ENCODE measurements around the gene MDC1. TPM values are rescaled to one million over a fixed set of nuclear protein-coding genes. Genes with fewer than 3 reads are reported as not detected.

The MDC1 gene
- total and polyA plus RNA-seq, 2 of the 13 experiments (the other 11 are each of a cell fraction or from before 2014, with no cell fraction given) = 8.4 to 14.0 TPM

DNA sequence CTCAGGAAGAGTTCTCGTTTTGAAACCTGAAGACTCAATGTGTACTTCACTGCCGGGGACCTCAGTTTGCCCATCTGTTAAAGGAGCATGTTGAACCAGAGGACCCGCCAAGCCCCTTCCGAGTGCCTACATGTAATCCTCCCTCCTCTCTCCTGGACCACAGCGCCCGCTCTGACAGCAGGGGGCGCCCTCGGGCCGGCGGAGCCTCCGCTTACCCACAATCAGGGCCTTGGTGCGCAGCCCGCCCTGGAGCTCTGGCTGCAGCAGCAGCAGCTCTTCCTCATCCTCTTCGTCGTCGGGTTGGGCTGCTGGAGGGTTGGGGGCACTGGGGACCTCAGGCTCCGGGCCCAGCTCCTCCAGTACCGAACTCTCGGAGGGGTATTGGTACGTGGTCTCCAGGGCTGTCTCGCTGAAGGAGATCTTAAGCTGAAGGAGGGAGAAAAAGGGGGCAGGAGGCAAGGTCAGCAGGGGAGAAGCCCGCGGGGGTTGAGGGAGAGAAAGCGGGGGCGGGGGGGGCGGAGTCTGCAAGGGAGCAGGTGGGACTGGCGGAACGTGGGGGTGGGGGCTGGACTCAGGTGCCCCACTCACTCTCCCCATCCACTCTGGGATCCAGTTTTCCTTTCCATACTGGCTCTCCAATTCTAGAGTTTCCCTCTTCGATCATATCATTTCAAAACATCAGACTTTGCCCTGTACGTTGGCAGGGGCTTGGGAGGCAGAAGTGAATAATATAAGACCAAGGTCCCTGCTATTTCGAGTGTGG, 37.9 kb downstream of the MDC1 start (continued):
- TF ChIP-seq HDAC1 (CRISPR knock-in tag; IDR thresholded peaks at IDR 0.05) (peak; percentile 87), RARA (CRISPR knock-in tag; IDR thresholded peaks at IDR 0.05) (peak; percentile 31; the same call in 1 of the 2 replicates), ZNF562 (CRISPR knock-in tag; IDR thresholded peaks at IDR 0.05; ENCODE audit: borderline replicate concordance) (no peak), RCOR2 (CRISPR knock-in tag; IDR thresholded peaks at IDR 0.05) (peak; percentile 62; the same call in 1 of the 2 replicates), SNAI1 (CRISPR knock-in tag; IDR thresholded peaks at IDR 0.05; ENCODE audit: borderline replicate concordance) (peak; percentile 64; the same call in 1 of the 2 replicates), ZC3H13 (CRISPR knock-in tag; IDR thresholded peaks at IDR 0.05) (0 out of 2 replicates have a peak, but pooled peaks have one; percentile 38), ZFYVE20 (CRISPR knock-in tag; IDR thresholded peaks at IDR 0.05; ENCODE audit: borderline replicate concordance, low read depth) (no peak), ZNF792 (CRISPR knock-in tag; IDR thresholded peaks at IDR 0.05) (peak; percentile 42; the same call in 1 of the 2 replicates), SRF (IDR thresholded peaks at IDR 0.05; ENCODE audit: low read depth, low read length) (0 out of 2 replicates have a peak, but pooled peaks have one; percentile 15), ZBTB7B (CRISPR knock-in tag; IDR thresholded peaks at IDR 0.05) (peak; percentile 81), ZKSCAN5 (CRISPR knock-in tag; IDR thresholded peaks at IDR 0.05) (0 out of 2 replicates have a peak, but pooled peaks have one; percentile 70), ZNF546 (CRISPR knock-in tag; conservative IDR thresholded peaks at IDR 0.05) (0 out of 2 replicates have a peak, but pooled peaks have one; percentile 48), ZBTB42 (CRISPR knock-in tag; IDR thresholded peaks at IDR 0.05) (no peak), KLF6 (CRISPR knock-in tag; IDR thresholded peaks at IDR 0.05) (0 out of 2 replicates have a peak, but pooled peaks have one; percentile 69), KDM4B (CRISPR knock-in tag; IDR thresholded peaks at IDR 0.05) (peak; percentile 82), ELF1 (CRISPR knock-in tag; IDR thresholded peaks at IDR 0.05) (peak; percentile 66), IRX3 (CRISPR knock-in tag; IDR thresholded peaks at IDR 0.05; ENCODE audit: borderline replicate concordance, low read depth) (peak; percentile 79; the same call in 1 of the 2 replicates), ZMYM3 (CRISPR knock-in tag; IDR thresholded peaks at IDR 0.05) (peak; percentile 80), MXI1 (IDR thresholded peaks at IDR 0.05; ENCODE audit: borderline replicate concordance, low read depth, low read length) (peak; percentile 70; the same call in 1 of the 3 replicates)
- TF ChIP-seq, protein P1, sequence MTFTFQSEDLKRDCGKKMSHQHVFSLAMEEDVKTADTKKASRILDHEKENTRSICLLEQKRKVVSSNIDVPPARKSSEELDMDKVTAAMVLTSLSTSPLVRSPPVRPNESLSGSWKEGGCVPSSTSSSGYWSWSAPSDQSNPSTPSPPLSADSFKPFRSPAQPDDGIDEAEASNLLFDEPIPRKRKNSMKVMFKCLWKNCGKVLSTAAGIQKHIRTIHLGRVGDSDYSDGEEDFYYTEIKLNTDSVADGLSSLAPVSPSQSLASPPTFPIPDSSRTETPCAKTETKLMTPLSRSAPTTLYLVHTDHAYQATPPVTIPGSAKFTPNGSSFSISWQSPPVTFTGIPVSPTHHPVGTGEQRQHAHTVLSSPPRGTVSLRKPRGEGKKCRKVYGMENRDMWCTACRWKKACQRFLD (CRISPR knock-in tag; IDR thresholded peaks at IDR 0.05; ENCODE audit: borderline replicate concordance) = no peak
- TF ChIP-seq, protein P2, sequence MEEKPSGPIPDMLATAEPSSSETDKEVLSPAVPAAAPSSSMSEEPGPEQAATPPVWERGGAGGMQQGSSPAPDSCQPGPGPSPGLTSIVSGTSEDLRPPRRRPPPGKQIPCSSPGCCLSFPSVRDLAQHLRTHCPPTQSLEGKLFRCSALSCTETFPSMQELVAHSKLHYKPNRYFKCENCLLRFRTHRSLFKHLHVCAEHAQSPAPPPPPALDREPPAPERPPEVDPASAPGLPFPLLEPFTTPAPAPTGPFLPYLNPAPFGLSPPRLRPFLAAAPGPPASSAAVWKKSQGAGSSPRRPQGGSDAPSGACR (CRISPR knock-in tag; IDR thresholded peaks at IDR 0.05) = no peak; the same call in 1 of the 2 replicates
- TF ChIP-seq, protein P3, sequence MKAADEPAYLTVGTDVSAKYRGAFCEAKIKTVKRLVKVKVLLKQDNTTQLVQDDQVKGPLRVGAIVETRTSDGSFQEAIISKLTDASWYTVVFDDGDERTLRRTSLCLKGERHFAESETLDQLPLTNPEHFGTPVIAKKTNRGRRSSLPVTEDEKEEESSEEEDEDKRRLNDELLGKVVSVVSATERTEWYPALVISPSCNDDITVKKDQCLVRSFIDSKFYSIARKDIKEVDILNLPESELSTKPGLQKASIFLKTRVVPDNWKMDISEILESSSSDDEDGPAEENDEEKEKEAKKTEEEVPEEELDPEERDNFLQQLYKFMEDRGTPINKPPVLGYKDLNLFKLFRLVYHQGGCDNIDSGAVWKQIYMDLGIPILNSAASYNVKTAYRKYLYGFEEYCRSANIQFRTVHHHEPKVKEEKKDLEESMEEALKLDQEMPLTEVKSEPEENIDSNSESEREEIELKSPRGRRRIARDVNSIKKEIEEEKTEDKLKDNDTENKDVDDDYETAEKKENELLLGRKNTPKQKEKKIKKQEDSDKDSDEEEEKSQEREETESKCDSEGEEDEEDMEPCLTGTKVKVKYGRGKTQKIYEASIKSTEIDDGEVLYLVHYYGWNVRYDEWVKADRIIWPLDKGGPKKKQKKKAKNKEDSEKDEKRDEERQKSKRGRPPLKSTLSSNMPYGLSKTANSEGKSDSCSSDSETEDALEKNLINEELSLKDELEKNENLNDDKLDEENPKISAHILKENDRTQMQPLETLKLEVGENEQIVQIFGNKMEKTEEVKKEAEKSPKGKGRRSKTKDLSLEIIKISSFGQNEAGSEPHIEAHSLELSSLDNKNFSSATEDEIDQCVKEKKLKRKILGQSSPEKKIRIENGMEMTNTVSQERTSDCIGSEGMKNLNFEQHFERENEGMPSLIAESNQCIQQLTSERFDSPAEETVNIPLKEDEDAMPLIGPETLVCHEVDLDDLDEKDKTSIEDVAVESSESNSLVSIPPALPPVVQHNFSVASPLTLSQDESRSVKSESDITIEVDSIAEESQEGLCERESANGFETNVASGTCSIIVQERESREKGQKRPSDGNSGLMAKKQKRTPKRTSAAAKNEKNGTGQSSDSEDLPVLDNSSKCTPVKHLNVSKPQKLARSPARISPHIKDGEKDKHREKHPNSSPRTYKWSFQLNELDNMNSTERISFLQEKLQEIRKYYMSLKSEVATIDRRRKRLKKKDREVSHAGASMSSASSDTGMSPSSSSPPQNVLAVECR (CRISPR knock-in tag; IDR thresholded peaks at IDR 0.05; ENCODE audit: borderline replicate concordance) = peak; percentile 78; the same call in 1 of the 2 replicates
- TF ChIP-seq, protein P4, sequence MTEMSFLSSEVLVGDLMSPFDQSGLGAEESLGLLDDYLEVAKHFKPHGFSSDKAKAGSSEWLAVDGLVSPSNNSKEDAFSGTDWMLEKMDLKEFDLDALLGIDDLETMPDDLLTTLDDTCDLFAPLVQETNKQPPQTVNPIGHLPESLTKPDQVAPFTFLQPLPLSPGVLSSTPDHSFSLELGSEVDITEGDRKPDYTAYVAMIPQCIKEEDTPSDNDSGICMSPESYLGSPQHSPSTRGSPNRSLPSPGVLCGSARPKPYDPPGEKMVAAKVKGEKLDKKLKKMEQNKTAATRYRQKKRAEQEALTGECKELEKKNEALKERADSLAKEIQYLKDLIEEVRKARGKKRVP (CRISPR knock-in tag; IDR thresholded peaks at IDR 0.05) = peak in 1 of 2 experiments; percentile 48; a peak in 2 of 4 replicates

All from HepG2 (cell line).